ENCODE data around the gene ERVK3-1. TPM values are rescaled to one million over a fixed set of nuclear protein-coding genes. Genes with fewer than 3 reads are reported as not detected.

The ERVK3-1 gene
- polyA plus RNA-seq, 3 donors, result 34.6 to 61.5 (median 38.8) TPM

GRCh38 chr19:58326501-58326913, 21.3 kb downstream of the ERVK3-1 start:
- H3K4me3 ChIP-seq (replicated peaks in 1 of 3; ENCODE audit: low read depth in 2 of 3, low read length in 3 of 3), result peak overlapping the region; percentile 58 to 87 (median 73)
- H3K9me3 Mint-ChIP-seq, result no peaks in the 10 kb centered on the region

More at GRCh38 chr19:58326501-58326913, 21.3 kb downstream of the ERVK3-1 start:
- TF ChIP-seq CTCF (IDR thresholded peaks at IDR 0.05), result no peak
- Histone ChIP-seq H3K27ac (ENCODE audit: low read depth in 1 of 2, low read length in 2 of 2) (peak overlapping the region; percentile 76 to 97), H3K79me2 (ENCODE audit: insufficient read depth, low read length) (peaks cover 20% of the 10 kb centered on the region), H2AFZ (ENCODE audit: insufficient read depth, low read depth, low read length, poor library complexity, severe bottlenecking) (peak overlapping the region; percentile 85), H3K36me3 (replicated peaks in 1 of 2; ENCODE audit: control insufficient read depth in 1 of 2, insufficient read depth in 2 of 2, low read length in 2 of 2) (no peaks in the 10 kb centered on the region), H3K4me2 (replicated peaks; ENCODE audit: extremely low read depth, low read length, poor library complexity, severe bottlenecking) (peak overlapping the region; percentile 89), H4K20me1 (ENCODE audit: insufficient read depth, low read length) (no peaks in the 10 kb centered on the region), H3K9ac (ENCODE audit: insufficient read depth, low read length, poor library complexity, severe bottlenecking) (peak overlapping the region; percentile 77), H3K4me1 (ENCODE audit: control insufficient read depth in 1 of 2, insufficient read depth in 2 of 2, low read length in 2 of 2) (peaks cover 18 to 19% of the 10 kb centered on the region in 2 donors), H3K27me3 (ENCODE audit: control insufficient read depth in 2 of 2, insufficient read depth in 2 of 2, low read length in 2 of 2) (no peaks in the 10 kb centered on the region), H3K9me3 (replicated peaks in 1 of 2; ENCODE audit: control insufficient read depth in 1 of 2, insufficient read depth in 1 of 2, low read length in 2 of 2) (no peaks in the 10 kb centered on the region)
- DNase-seq, result no peak
- 11% methylated on average over 9 of the region's 9 CpGs for WGBS (ENCODE audit: insufficient coverage)
- H3K4me1 Mint-ChIP-seq, result peaks cover 6% of the 10 kb centered on the region
- intact Hi-C loops (cut with micrococcal nuclease), result loop anchor here (1.0 to 5.0 kb wide), 4 partner anchors 22 to 81 kb away; partner anchors contain the start of genes ERVK3-1 (in 2 of the 2), ZNF837 (in 2 of the 2), ZNF584 (in 1 of the 2) and ZNF8 (in 1 of the 2)
- no peak overlapping the region for H3K4me3 Mint-ChIP-seq
- no peak overlapping the region for H3K27ac Mint-ChIP-seq
- H3K27me3 Mint-ChIP-seq (ENCODE audit: low read depth in 3 of 3), result no peaks in the 10 kb centered on the region
- H3K36me3 Mint-ChIP-seq, result peaks cover 4 to 9% of the 10 kb centered on the region in 2 donors

All from CD14-positive monocyte (primary cell).